CD14-positive monocyte (primary cell): ENCODE results near the gene MAP7D1. TPM values are rescaled to one million over a fixed set of nuclear protein-coding genes. Genes with fewer than 3 reads are reported as not detected.

Experiments
- DNase-seq, 3 donors: peaks; one replicate each; pipeline ENCODE4 v3.0.0-alpha.2; 2011 to 2022
- H2AFZ ChIP-seq: 2 replicates; pipeline ENCODE4 v1.6.0; 2012; ENCODE audit warnings: mild to moderate bottlenecking, low read depth, low read length, inconsistent platforms; ENCODE audit not compliant: insufficient read depth, poor library complexity, severe bottlenecking
- H3K27ac ChIP-seq, 2 donors: 1 replicate in 1 of 2; 2 replicates in 1 of 2; pipeline ENCODE4 v1.5.1; 2012 to 2013; ENCODE audit warnings: low read length in 2 of 2, control low read depth in 1 of 2, inconsistent platforms in 1 of 2, low read depth in 1 of 2, mild to moderate bottlenecking in 1 of 2
- H3K27me3 ChIP-seq, 2 donors: one replicate each; pipeline versions ENCODE4 v1.6.0 to v1.6.1; 2011 to 2013; ENCODE audit warnings: low read length in 2 of 2; ENCODE audit not compliant: control insufficient read depth in 2 of 2, insufficient read depth in 2 of 2
- H3K36me3 ChIP-seq, 2 donors: replicated peaks in 1 of 2; 1 replicate in 1 of 2; 2 replicates in 1 of 2; pipeline versions ENCODE4 v1.5.1 to v1.6.1; 2012 to 2013; ENCODE audit warnings: low read length in 2 of 2, control low read depth in 1 of 2, inconsistent platforms in 1 of 2, mild to moderate bottlenecking in 1 of 2; ENCODE audit not compliant: insufficient read depth in 2 of 2, control insufficient read depth in 1 of 2
- H3K4me1 ChIP-seq, 2 donors: 1 replicate in 1 of 2; 2 replicates in 1 of 2; pipeline versions ENCODE4 v1.5.1 to v1.6.1; 2012 to 2013; ENCODE audit warnings: low read length in 2 of 2, control low read depth in 1 of 2, inconsistent platforms in 1 of 2, mild to moderate bottlenecking in 1 of 2, moderate library complexity in 1 of 2; ENCODE audit not compliant: insufficient read depth in 2 of 2, control insufficient read depth in 1 of 2
- H3K4me2 ChIP-seq: replicated peaks from 2 replicates; pipeline ENCODE3; 2012; ENCODE audit warnings: low read length, moderate library complexity, mild to moderate bottlenecking; ENCODE audit not compliant: poor library complexity, severe bottlenecking; ENCODE audit errors: extremely low read depth
- H3K4me3 ChIP-seq, 3 experiments: fragments of 200-600 bp in 1 of 3; sonication (generic) in 1 of 3; replicated peaks in 1 of 3; 1 replicate in 2 of 3; 2 replicates in 1 of 3; pipeline ENCODE4 v1.5.1; 2011 to 2013; ENCODE audit warnings: low read length in 3 of 3, mild to moderate bottlenecking in 3 of 3, control low read depth in 2 of 3, low read depth in 2 of 3, inconsistent platforms in 1 of 3, moderate library complexity in 1 of 3
- H3K79me2 ChIP-seq: 2 replicates; pipeline ENCODE4 v1.6.0; 2012; ENCODE audit warnings: mild to moderate bottlenecking, control low read depth, inconsistent platforms, low read length, moderate library complexity; ENCODE audit not compliant: insufficient read depth
- H3K9ac ChIP-seq: 2 replicates; pipeline ENCODE4 v1.6.0; 2017; ENCODE audit warnings: low read length, mild to moderate bottlenecking; ENCODE audit not compliant: insufficient read depth, poor library complexity, severe bottlenecking
- H3K9me3 ChIP-seq, 2 donors: replicated peaks in 1 of 2; 1 replicate in 1 of 2; 2 replicates in 1 of 2; pipeline versions ENCODE4 v1.5.1 to v1.6.1; 2012 to 2013; ENCODE audit warnings: low read length in 2 of 2, control low read depth in 1 of 2; ENCODE audit not compliant: control insufficient read depth in 1 of 2, insufficient read depth in 1 of 2
- H4K20me1 ChIP-seq: 2 replicates; pipeline ENCODE4 v1.6.0; 2012; ENCODE audit warnings: mild to moderate bottlenecking, low read length, control low read depth, moderate library complexity; ENCODE audit not compliant: insufficient read depth
- H3K27ac Mint-ChIP-seq, 7 donors: one replicate each; pipeline ENCODE4 v1.8.0; 2020; ENCODE audit warnings: mild to moderate bottlenecking in 7 of 7, mixed read lengths in 7 of 7, moderate library complexity in 6 of 7, inconsistent platforms in 2 of 7
- H3K27me3 Mint-ChIP-seq, 3 donors: one replicate each; pipeline ENCODE4 v1.8.0; 2021 to 2022; ENCODE audit warnings: low read depth in 3 of 3, mild to moderate bottlenecking in 3 of 3, mixed read lengths in 3 of 3, moderate library complexity in 3 of 3, inconsistent platforms in 1 of 3
- H3K36me3 Mint-ChIP-seq, 2 donors: one replicate each; pipeline ENCODE4 v1.8.0; 2020; ENCODE audit warnings: mixed read lengths in 2 of 2, inconsistent platforms in 1 of 2, mild to moderate bottlenecking in 1 of 2
- H3K4me1 Mint-ChIP-seq: one replicate; pipeline ENCODE4 v1.8.0; 2020; ENCODE audit warnings: mild to moderate bottlenecking, mixed read lengths
- H3K4me3 Mint-ChIP-seq, 2 donors: one replicate each; pipeline ENCODE4 v1.8.0; 2020; ENCODE audit warnings: mild to moderate bottlenecking in 2 of 2, mixed read lengths in 2 of 2, moderate library complexity in 1 of 2
- H3K9me3 Mint-ChIP-seq, 7 donors: one replicate each; pipeline ENCODE4 v1.8.0; 2020 to 2022; ENCODE audit warnings: mixed read lengths in 7 of 7, mild to moderate bottlenecking in 6 of 7, moderate library complexity in 6 of 7, inconsistent platforms in 2 of 7
- WGBS: methylation state at CpG from one replicate; pipeline ENCODE4 v1.1.5; 2013; ENCODE audit warnings: missing lambda C conversion rate; ENCODE audit not compliant: insufficient coverage; 5-methylcytosine and 5-hydroxymethylcytosine counted together
- intact Hi-C, 2 donors: fragments of 100-400 bp; cut with micrococcal nuclease; formaldehyde crosslinking; loops; one replicate each; pipeline versions ENCODE4 v1.15.0 to v1.15.1; 2023
- polyA plus RNA-seq, 3 donors: library from polyadenylated mRNA; depleted of rRNA in 1 of 3; unstranded in 2 of 3; stranded (reverse) in 1 of 3; fragments of 300-500 nt in 2 of 3; fragments of >200 nt in 1 of 3; fragmentation: Illumina TruSeq in 2 of 3; gene quantifications; 1 replicate in 2 of 3; 2 replicates in 1 of 3; pipeline ENCODE4 v1.2.3, GENCODE V29; 2012 to 2021
- TF ChIP-seq, protein P1 (sequence below): fragments of 200-600 bp; IDR thresholded peaks from one replicate; pipeline ENCODE4 v1.8.0; 2022; ENCODE audit warnings: antibody characterized with exemption, mild to moderate bottlenecking

The MAP7D1 gene
- polyA plus RNA-seq, 3 donors: 12.3 to 153 (median 13.6) TPM

DNA sequence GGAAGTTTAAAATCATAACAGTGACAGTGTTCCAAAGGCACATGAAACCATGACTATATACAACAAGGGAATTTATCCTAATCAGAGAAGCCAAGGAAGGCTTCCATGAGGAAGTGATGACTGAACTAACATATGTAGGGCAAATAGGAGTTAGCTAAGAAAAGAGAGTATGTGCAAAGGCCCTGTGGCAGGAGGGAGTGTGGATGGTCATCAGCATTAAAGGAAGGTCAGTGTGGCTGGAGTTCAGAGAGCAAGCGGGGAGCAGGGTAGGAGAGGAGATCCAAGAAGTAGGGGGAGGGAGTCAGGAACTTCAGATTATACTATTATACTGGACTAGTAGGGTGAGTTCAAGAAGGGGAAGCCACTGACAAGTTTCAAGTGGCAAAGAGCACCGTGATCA lies 8.4 kb downstream of the MAP7D1 start:
- peaks cover 11 to 25% of the 10 kb centered on the region in 2 donors for H3K36me3 ChIP-seq
- no peak overlapping the region for H2AFZ ChIP-seq
- Mint-ChIP-seq H3K9me3 (peaks cover 0 to 3% (median 0%) of the 10 kb centered on the region in 7 donors), H3K4me1 (peaks cover 70% of the 10 kb centered on the region), H3K27me3 (peaks cover 0 to 2% (median 2%) of the 10 kb centered on the region in 3 donors), H3K4me3 (no peak overlapping the region), H3K27ac (peak overlapping the region; percentile 50 to 81 (median 78)), H3K36me3 (peaks cover 43 to 56% of the 10 kb centered on the region in 2 donors)
- no peaks in the 10 kb centered on the region for H3K9me3 ChIP-seq
- peak overlapping the region in 1 of 2 donors; percentile 18 for H3K27ac ChIP-seq
- H3K4me3 ChIP-seq: no peak overlapping the region
- DNase-seq: no peak
- no peak overlapping the region for H3K4me2 ChIP-seq
- 100% methylated on average over 2 of the region's 2 CpGs for WGBS
- H4K20me1 ChIP-seq: peaks cover 99% of the 10 kb centered on the region
- H3K9ac ChIP-seq: no peak overlapping the region
- H3K27me3 ChIP-seq: no peaks in the 10 kb centered on the region
- H3K4me1 ChIP-seq: peaks cover 38 to 46% of the 10 kb centered on the region in 2 donors
- peaks cover 100% of the 10 kb centered on the region for H3K79me2 ChIP-seq
- intact Hi-C loops: no loop called here
- TF ChIP-seq, protein P1, sequence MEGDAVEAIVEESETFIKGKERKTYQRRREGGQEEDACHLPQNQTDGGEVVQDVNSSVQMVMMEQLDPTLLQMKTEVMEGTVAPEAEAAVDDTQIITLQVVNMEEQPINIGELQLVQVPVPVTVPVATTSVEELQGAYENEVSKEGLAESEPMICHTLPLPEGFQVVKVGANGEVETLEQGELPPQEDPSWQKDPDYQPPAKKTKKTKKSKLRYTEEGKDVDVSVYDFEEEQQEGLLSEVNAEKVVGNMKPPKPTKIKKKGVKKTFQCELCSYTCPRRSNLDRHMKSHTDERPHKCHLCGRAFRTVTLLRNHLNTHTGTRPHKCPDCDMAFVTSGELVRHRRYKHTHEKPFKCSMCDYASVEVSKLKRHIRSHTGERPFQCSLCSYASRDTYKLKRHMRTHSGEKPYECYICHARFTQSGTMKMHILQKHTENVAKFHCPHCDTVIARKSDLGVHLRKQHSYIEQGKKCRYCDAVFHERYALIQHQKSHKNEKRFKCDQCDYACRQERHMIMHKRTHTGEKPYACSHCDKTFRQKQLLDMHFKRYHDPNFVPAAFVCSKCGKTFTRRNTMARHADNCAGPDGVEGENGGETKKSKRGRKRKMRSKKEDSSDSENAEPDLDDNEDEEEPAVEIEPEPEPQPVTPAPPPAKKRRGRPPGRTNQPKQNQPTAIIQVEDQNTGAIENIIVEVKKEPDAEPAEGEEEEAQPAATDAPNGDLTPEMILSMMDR: no peak

DNA sequence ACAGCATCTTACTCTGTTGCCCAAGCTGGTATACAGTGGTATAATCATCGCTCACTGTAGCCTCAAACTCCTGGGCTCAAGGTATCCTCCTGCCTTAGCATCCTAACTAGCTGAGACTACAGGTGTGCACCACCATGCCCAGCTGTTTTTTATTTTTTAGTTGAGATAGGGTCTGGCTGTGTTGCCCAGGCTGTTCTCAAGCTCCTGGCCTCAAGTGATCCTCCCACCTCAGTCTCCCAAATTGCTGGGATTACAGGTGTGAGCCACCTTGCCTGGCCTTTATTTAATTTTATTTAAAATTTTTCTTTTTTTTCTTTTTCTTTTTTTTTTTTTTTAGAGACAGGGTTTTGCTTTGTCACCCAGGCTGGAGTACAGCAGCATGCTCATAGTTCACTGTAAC lies 9.2 kb downstream of the MAP7D1 start:
- Histone ChIP-seq H3K79me2 (peaks cover 100% of the 10 kb centered on the region), H3K27ac (peak overlapping the region in 1 of 2 donors; percentile 18), H2AFZ (no peak overlapping the region), H3K27me3 (no peaks in the 10 kb centered on the region), H3K4me2 (no peak overlapping the region), H3K36me3 (peaks cover 9 to 25% of the 10 kb centered on the region in 2 donors), H4K20me1 (peaks cover 99% of the 10 kb centered on the region), H3K9ac (no peak overlapping the region), H3K9me3 (no peaks in the 10 kb centered on the region), H3K4me1 (peaks cover 30 to 38% of the 10 kb centered on the region in 2 donors), H3K4me3 (no peak overlapping the region)
- peaks cover 0 to 2% (median 0%) of the 10 kb centered on the region in 3 donors for H3K27me3 Mint-ChIP-seq
- DNase-seq: no peak
- no peak overlapping the region for H3K4me3 Mint-ChIP-seq
- TF ChIP-seq, protein P1: no peak
- H3K36me3 Mint-ChIP-seq: peaks cover 41 to 58% of the 10 kb centered on the region in 2 donors
- H3K4me1 Mint-ChIP-seq: peaks cover 62% of the 10 kb centered on the region
- WGBS: no CpG with 5 or more reads among the region's 1 CpG
- intact Hi-C loops: no loop called here
- H3K27ac Mint-ChIP-seq: peak overlapping the region in 2 of 7 donors; percentile 78 to 79
- peaks cover 0 to 3% (median 0%) of the 10 kb centered on the region in 7 donors for H3K9me3 Mint-ChIP-seq
